OCI-LY3 (cell line): Measurements from ENCODE around the gene IMPG1.
A peak's percentile ranks its signal among the peaks of the same experiment; 100 is the strongest.

Source experiments
- H2AFZ ChIP-seq: fragments of 200-600, 300-600 bp; shearing (Covaris generic); 2 replicates; pipeline ENCODE4 v1.6.0; 2014; ENCODE audit warnings: antibody characterized with exemption, low read depth, low read length
- H3K27ac ChIP-seq: fragments of 200-600, 300-600 bp; sonication (generic); 2 replicates; pipeline ENCODE4 v1.5.1; 2014; ENCODE audit warnings: mild to moderate bottlenecking, low read length, moderate library complexity, mixed read lengths
- H3K27me3 ChIP-seq: fragments of 200-600, 300-600 bp; sonication (generic); 2 replicates; pipeline ENCODE4 v1.6.1; 2014; ENCODE audit warnings: low read depth, low read length, mixed read lengths
- H3K36me3 ChIP-seq: fragments of 200-600, 300-600 bp; sonication (generic); replicated peaks from 2 replicates; pipeline ENCODE3; 2014; ENCODE audit warnings: low read depth, low read length, mixed read lengths
- H3K4me1 ChIP-seq: fragments of 300-600, 200-600 bp; sonication (generic); 2 replicates; pipeline ENCODE4 v1.6.1; 2014; ENCODE audit warnings: low read length, mixed read lengths
- H3K4me2 ChIP-seq: fragments of 200-600, 300-600 bp; sonication (generic); 2 replicates; pipeline ENCODE4 v1.6.1; 2014; ENCODE audit warnings: low read length, mixed read lengths
- H3K4me3 ChIP-seq: fragments of 300-600, 200-600 bp; sonication (generic); 2 replicates; pipeline ENCODE4 v1.5.1; 2014; ENCODE audit warnings: antibody characterized with exemption, mild to moderate bottlenecking, low read length, moderate library complexity
- H3K79me2 ChIP-seq: fragments of 300-600, 200-600 bp; shearing (Covaris generic); 2 replicates; pipeline ENCODE4 v1.6.1; 2014; ENCODE audit warnings: mild to moderate bottlenecking, low read length, mixed read lengths
- H3K9ac ChIP-seq: fragments of 300-600, 200-600 bp; shearing (Covaris generic); 2 replicates; pipeline ENCODE4 v1.6.0; 2014; ENCODE audit warnings: mild to moderate bottlenecking, low read length, moderate library complexity
- H3K9me3 ChIP-seq: fragments of 200-600, 300-600 bp; shearing (Covaris generic); 2 replicates; pipeline ENCODE4 v1.6.1; 2014; ENCODE audit warnings: low read length, mixed read lengths; ENCODE audit not compliant: insufficient read depth
- H4K20me1 ChIP-seq: fragments of 200-600, 300-600 bp; sonication (generic); 2 replicates; pipeline ENCODE4 v1.6.1; 2016; ENCODE audit warnings: low read length, mixed read lengths; ENCODE audit not compliant: insufficient read depth
- EZH2phosphoT487 ChIP-seq: fragments of 200-600 bp; shearing (Covaris generic); IDR thresholded peaks from 2 replicates; pipeline ENCODE4 v1.6.1; 2018; ENCODE audit warnings: antibody characterized with exemption, mixed run types, low read depth
- TF ChIP-seq, protein P1 (sequence below): fragments of 200-600, 300-600 bp; sonication (generic); IDR thresholded peaks from 2 replicates; pipeline ENCODE4 v1.5.1; 2014; ENCODE audit warnings: antibody characterized with exemption, low read length, low read depth

The IMPG1 gene

DNA sequence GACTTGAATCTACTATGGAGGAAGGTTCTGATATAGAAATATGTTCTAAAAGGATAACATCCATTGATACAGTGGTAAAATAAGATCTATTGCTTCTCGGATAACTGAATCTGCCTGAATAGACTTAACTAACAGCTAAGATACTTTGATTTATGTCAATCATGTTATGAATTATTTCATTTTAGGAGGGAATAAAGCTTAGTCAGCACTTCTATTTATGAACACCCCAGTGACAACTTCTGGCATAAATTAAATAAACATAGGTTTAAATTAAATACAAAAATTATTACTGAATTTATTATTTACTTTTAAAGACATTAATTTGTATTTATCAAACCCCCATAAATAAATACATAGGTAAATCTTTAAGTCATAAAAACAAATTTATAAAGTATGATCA lies 69.3 kb downstream of the IMPG1 start:
- Histone ChIP-seq H3K4me1 (peaks cover 42% of the 10 kb centered on the region), H3K4me2 (peak overlapping the region; percentile 71; the same call in 1 of the 2 replicates), H3K79me2 (no peaks in the 10 kb centered on the region), H3K4me3 (no peak overlapping the region), H3K9ac (no peak overlapping the region), H3K9me3 (no peaks in the 10 kb centered on the region), H3K27me3 (no peaks in the 10 kb centered on the region), H4K20me1 (no peaks in the 10 kb centered on the region), H2AFZ (no peak overlapping the region), H3K27ac (no peak overlapping the region), H3K36me3 (no peaks in the 10 kb centered on the region)
- no peak for TF ChIP-seq EZH2phosphoT487
- TF ChIP-seq, protein P1, sequence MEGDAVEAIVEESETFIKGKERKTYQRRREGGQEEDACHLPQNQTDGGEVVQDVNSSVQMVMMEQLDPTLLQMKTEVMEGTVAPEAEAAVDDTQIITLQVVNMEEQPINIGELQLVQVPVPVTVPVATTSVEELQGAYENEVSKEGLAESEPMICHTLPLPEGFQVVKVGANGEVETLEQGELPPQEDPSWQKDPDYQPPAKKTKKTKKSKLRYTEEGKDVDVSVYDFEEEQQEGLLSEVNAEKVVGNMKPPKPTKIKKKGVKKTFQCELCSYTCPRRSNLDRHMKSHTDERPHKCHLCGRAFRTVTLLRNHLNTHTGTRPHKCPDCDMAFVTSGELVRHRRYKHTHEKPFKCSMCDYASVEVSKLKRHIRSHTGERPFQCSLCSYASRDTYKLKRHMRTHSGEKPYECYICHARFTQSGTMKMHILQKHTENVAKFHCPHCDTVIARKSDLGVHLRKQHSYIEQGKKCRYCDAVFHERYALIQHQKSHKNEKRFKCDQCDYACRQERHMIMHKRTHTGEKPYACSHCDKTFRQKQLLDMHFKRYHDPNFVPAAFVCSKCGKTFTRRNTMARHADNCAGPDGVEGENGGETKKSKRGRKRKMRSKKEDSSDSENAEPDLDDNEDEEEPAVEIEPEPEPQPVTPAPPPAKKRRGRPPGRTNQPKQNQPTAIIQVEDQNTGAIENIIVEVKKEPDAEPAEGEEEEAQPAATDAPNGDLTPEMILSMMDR = no peak

DNA sequence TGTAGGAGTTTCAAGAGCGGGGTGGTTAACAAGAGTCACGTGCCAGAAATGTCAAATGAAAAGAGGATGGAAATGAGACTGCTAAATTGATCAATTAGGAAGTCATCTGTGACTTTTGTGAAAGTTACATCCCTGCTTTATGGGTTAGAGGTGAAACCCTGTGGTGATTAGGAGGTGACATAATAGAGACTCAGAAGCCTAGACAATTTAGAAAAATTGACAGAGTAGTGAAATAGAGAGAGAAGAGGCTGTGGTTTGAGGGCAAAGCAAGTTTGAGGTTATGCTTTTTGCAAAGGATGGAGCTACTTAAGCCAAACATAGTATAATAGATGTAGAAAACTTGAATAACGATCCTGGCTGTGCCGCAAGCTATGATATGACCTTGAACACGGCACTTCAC lies 71.8 kb downstream of the IMPG1 start:
- no peaks in the 10 kb centered on the region for H3K27me3 ChIP-seq
- no peak for TF ChIP-seq EZH2phosphoT487
- TF ChIP-seq, protein P1 = no peak
- no peak overlapping the region for H2AFZ ChIP-seq
- no peak overlapping the region for H3K27ac ChIP-seq
- no peaks in the 10 kb centered on the region for H3K9me3 ChIP-seq
- no peaks in the 10 kb centered on the region for H3K79me2 ChIP-seq
- H4K20me1 ChIP-seq = no peaks in the 10 kb centered on the region
- no peak overlapping the region for H3K4me3 ChIP-seq
- no peaks in the 10 kb centered on the region for H3K36me3 ChIP-seq
- no peak overlapping the region for H3K9ac ChIP-seq
- H3K4me2 ChIP-seq = no peak overlapping the region
- peaks cover 37% of the 10 kb centered on the region for H3K4me1 ChIP-seq

DNA sequence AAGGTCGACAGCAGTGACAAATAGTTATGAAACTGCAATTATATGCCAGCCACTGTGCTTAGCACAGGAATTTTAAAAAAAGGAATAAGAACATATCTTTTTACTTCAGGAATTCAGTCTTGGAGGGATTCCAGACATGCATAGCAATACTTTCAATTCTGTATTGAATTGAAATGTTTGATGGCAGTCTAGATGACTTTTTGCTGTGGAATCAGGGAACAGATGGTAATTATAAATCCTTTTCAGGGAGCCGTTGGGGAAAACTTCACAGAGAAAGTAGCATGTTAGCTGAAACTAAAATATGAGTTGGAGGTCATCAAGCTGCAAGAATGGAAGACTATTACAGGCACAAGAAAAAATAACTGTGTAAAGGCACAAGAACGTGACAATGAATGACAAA lies 74.8 kb downstream of the IMPG1 start:
- Histone ChIP-seq H3K79me2 (no peaks in the 10 kb centered on the region), H3K27ac (no peak overlapping the region), H3K9me3 (no peaks in the 10 kb centered on the region), H3K4me1 (peaks cover 11% of the 10 kb centered on the region), H3K9ac (no peak overlapping the region), H2AFZ (no peak overlapping the region), H3K4me3 (no peak overlapping the region), H3K27me3 (no peaks in the 10 kb centered on the region), H3K4me2 (no peak overlapping the region), H4K20me1 (no peaks in the 10 kb centered on the region), H3K36me3 (no peaks in the 10 kb centered on the region)
- TF ChIP-seq EZH2phosphoT487 = no peak
- TF ChIP-seq, protein P1 = no peak

DNA sequence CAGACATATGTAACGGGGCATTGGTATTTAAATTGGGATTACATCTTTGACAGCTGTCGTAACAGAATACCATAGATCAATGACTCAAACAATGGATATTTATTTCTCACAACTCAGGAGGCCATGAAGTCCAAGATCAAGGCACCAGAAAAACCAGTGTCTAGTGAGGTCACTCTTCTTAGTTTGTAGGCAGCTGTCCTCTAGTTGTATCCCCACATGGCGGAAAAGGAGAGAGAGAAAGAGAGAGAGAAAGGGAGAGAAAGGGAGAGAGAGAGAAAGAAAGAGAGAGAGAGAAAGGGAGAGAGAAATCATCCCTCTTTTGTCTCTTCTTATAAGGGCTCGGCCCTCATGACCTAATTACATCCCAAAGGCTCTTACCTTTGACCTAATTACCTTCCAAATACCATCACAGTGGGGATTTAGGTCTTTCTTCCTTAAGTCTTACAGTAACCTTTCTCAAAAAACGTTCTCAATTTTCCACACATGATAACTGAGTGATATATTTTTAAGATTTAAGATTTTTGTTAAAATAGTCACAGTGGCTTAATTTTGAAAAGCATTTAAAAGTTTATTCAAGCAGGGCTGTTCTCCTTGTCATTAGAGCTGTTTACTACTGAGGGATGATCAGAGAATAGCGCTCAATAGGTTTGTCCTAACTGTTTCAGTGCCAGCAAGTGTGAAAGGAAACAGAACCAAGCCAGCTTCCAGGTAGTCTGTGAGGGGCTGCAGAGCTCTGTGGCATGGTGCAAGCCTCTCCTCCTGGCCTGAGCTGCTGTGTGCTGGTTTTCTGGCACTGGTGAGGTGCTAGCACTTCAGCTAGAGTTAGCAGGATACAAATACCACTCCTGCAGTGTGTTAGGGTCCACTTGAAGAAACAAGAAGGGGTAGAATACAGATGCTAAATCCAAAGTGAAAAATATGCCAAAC lies 79.0 kb downstream of the IMPG1 start:
- H3K79me2 ChIP-seq = no peaks in the 10 kb centered on the region
- H3K27ac ChIP-seq = no peak overlapping the region
- H3K4me3 ChIP-seq = no peak overlapping the region
- no peaks in the 10 kb centered on the region for H3K27me3 ChIP-seq
- H3K9ac ChIP-seq = no peak overlapping the region
- no peaks in the 10 kb centered on the region for H4K20me1 ChIP-seq
- TF ChIP-seq, protein P1 = no peak
- no peak for TF ChIP-seq EZH2phosphoT487
- no peaks in the 10 kb centered on the region for H3K9me3 ChIP-seq
- H2AFZ ChIP-seq = no peak overlapping the region
- no peaks in the 10 kb centered on the region for H3K36me3 ChIP-seq
- H3K4me1 ChIP-seq = no peaks in the 10 kb centered on the region
- no peak overlapping the region for H3K4me2 ChIP-seq
